Measurements from ENCODE around the gene SAMD9L. TPM values are rescaled to one million over a fixed set of nuclear protein-coding genes. Genes with fewer than 3 reads are reported as not detected.

SAMD9L gene
- total and polyA plus RNA-seq, 4 donors: 2.2 to 5.2 (median 3.8) TPM

- Histone ChIP-seq H3K9me3 (ENCODE audit: control insufficient read depth in 4 of 4, low read length in 3 of 4) (peaks cover 0 to 19% (median 13%) of the 10 kb centered on the region in 4 donors), H3K36me3 (ENCODE audit: control insufficient read depth in 4 of 4, insufficient read depth in 3 of 4, low read depth in 1 of 4, low read length in 3 of 4) (no peaks in the 10 kb centered on the region), H3K4me3 (ENCODE audit: low read depth in 1 of 3, low read length in 3 of 3) (no peak overlapping the region), H3K27ac (ENCODE audit: low read depth in 1 of 2, low read length in 2 of 2) (no peak overlapping the region), H3K9ac (ENCODE audit: low read depth in 1 of 2, low read length in 2 of 2) (no peak overlapping the region), H3K27me3 (ENCODE audit: control insufficient read depth in 4 of 4, insufficient read depth in 4 of 4, low read length in 3 of 4) (peaks cover 0 to 3% (median 1%) of the 10 kb centered on the region in 4 donors), H3K4me1 (ENCODE audit: control insufficient read depth in 4 of 4, insufficient read depth in 4 of 4, low read length in 3 of 4) (no peaks in the 10 kb centered on the region)
- TF ChIP-seq JUND (IDR thresholded peaks at IDR 0.05) (no peak), FOXA2 (IDR thresholded peaks at IDR 0.05) (no peak), TAF1 (conservative IDR thresholded peaks at IDR 0.05) (no peak), RXRA (IDR thresholded peaks at IDR 0.05) (no peak), REST (IDR thresholded peaks at IDR 0.05) (no peak), HNF4G (IDR thresholded peaks at IDR 0.05) (no peak), HNF4A (conservative IDR thresholded peaks at IDR 0.05) (no peak), GABPA (IDR thresholded peaks at IDR 0.05 in 1 of 2, conservative IDR thresholded peaks at IDR 0.05 in 1 of 2) (no peak), RAD21 (IDR thresholded peaks at IDR 0.05) (no peak), ATF3 (IDR thresholded peaks at IDR 0.05) (no peak), SP1 (IDR thresholded peaks at IDR 0.05) (no peak), MAX (IDR thresholded peaks at IDR 0.05) (no peak), FOXA1 (IDR thresholded peaks at IDR 0.05) (no peak), EGR1 (IDR thresholded peaks at IDR 0.05; ENCODE audit: low read depth in 2 of 2) (no peak), CTCF (IDR thresholded peaks at IDR 0.05; ENCODE audit: low read depth, low read length, missing input control) (no peak), YY1 (IDR thresholded peaks at IDR 0.05) (no peak)
- DNase-seq (ENCODE audit: low spot score): no peak
- WGBS: 90% methylated on average over 2 of the region's 2 CpGs
Measured at GRCh38 chr7:93175219-93175618, 27.0 kb upstream of the SAMD9L start.

- Histone ChIP-seq H3K9ac (ENCODE audit: low read depth in 1 of 2, low read length in 2 of 2) (no peak overlapping the region), H3K36me3 (ENCODE audit: control insufficient read depth in 4 of 4, insufficient read depth in 3 of 4, low read depth in 1 of 4, low read length in 3 of 4) (no peaks in the 10 kb centered on the region), H3K9me3 (ENCODE audit: control insufficient read depth in 4 of 4, low read length in 3 of 4) (peaks cover 3 to 19% (median 14%) of the 10 kb centered on the region in 4 donors), H3K27me3 (ENCODE audit: control insufficient read depth in 4 of 4, insufficient read depth in 4 of 4, low read length in 3 of 4) (peaks cover 0 to 3% (median 1%) of the 10 kb centered on the region in 4 donors), H3K27ac (ENCODE audit: low read depth in 1 of 2, low read length in 2 of 2) (no peak overlapping the region), H3K4me3 (ENCODE audit: low read depth in 1 of 3, low read length in 3 of 3) (no peak overlapping the region), H3K4me1 (ENCODE audit: control insufficient read depth in 4 of 4, insufficient read depth in 4 of 4, low read length in 3 of 4) (no peaks in the 10 kb centered on the region)
- no peak for TF ChIP-seq GABPA (IDR thresholded peaks at IDR 0.05 in 1 of 2, conservative IDR thresholded peaks at IDR 0.05 in 1 of 2)
- no peak for TF ChIP-seq JUND (IDR thresholded peaks at IDR 0.05)
- no peak for TF ChIP-seq FOXA2 (IDR thresholded peaks at IDR 0.05)
- no peak for TF ChIP-seq HNF4G (IDR thresholded peaks at IDR 0.05)
- TF ChIP-seq RXRA (IDR thresholded peaks at IDR 0.05): no peak
- no peak for TF ChIP-seq TAF1 (conservative IDR thresholded peaks at IDR 0.05)
- no peak for TF ChIP-seq ZBTB33 (IDR thresholded peaks at IDR 0.05)
- no peak for TF ChIP-seq RAD21 (IDR thresholded peaks at IDR 0.05)
- no peak for TF ChIP-seq ATF3 (IDR thresholded peaks at IDR 0.05)
- TF ChIP-seq MAX (IDR thresholded peaks at IDR 0.05): no peak
- no peak for TF ChIP-seq FOXA1 (IDR thresholded peaks at IDR 0.05)
- TF ChIP-seq NR2F2 (IDR thresholded peaks at IDR 0.05): no peak
- TF ChIP-seq CTCF (IDR thresholded peaks at IDR 0.05; ENCODE audit: low read depth, low read length, missing input control): no peak
- TF ChIP-seq YY1 (IDR thresholded peaks at IDR 0.05): no peak
- TF ChIP-seq EGR1 (IDR thresholded peaks at IDR 0.05; ENCODE audit: low read depth in 2 of 2): no peak
- no peak for DNase-seq (ENCODE audit: low spot score)
- WGBS: 61% methylated on average over 2 of the region's 2 CpGs
Measured at GRCh38 chr7:93172683-93173082, 24.5 kb upstream of the SAMD9L start.
